ENCODE data around the gene THBS1.

The THBS1 gene

DNA sequence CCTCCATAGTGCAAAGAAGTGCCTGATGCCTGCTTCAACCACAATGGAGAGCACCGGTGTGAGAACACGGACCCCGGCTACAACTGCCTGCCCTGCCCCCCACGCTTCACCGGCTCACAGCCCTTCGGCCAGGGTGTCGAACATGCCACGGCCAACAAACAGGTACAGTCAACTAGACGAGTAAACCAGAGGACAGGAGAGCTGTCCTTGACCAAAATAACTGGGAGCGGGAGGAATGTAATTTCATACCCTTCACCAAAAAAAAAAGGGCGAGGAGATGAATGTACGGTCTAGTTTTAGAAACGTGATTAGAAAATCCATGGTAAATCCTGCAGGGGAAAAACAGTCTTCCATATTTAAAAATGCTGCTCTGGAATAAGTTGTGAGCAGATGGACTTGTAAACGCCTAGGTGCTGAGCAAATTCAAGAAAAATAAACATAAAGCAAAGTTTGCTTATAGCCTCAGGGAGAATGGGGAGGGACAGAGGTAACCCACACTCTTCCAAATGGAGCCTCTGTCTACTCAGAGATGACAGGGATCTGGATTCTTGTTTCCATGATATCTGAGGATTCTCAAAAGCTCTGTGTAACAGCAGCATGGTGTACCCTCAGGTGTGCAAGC, 8.4 kb downstream of the THBS1 start:
- no peak for DNase-seq (ENCODE audit: low read depth in 2 of 2)

DNA sequence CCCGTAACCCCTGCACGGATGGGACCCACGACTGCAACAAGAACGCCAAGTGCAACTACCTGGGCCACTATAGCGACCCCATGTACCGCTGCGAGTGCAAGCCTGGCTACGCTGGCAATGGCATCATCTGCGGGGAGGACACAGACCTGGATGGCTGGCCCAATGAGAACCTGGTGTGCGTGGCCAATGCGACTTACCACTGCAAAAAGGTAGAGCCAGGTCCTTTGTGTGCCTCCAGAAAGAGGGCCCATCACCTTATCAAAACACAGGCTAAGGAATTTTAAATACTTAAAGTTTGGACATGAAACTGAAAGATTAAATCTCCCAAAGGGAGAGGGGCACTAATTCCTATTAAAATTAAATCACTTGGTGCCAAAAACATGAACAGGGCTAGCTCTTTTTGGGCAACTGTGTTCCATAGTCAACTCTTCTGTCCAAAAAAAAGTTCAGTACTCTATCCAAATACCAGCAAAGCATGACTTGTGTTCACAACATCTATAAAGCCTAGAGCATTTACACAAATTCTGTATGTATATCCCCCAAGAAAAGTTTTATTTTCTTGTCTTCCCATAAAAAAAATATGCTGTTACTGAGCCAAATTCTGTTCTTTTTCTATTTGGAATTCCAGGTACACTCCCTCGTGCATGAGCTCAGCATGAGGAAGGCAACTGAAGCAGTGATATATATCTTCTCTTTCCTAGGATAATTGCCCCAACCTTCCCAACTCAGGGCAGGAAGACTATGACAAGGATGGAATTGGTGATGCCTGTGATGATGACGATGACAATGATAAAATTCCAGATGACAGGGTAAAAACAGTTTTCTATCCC, 9.2 kb downstream of the THBS1 start:
- no peak for DNase-seq (ENCODE audit: low read depth in 2 of 2)

DNA sequence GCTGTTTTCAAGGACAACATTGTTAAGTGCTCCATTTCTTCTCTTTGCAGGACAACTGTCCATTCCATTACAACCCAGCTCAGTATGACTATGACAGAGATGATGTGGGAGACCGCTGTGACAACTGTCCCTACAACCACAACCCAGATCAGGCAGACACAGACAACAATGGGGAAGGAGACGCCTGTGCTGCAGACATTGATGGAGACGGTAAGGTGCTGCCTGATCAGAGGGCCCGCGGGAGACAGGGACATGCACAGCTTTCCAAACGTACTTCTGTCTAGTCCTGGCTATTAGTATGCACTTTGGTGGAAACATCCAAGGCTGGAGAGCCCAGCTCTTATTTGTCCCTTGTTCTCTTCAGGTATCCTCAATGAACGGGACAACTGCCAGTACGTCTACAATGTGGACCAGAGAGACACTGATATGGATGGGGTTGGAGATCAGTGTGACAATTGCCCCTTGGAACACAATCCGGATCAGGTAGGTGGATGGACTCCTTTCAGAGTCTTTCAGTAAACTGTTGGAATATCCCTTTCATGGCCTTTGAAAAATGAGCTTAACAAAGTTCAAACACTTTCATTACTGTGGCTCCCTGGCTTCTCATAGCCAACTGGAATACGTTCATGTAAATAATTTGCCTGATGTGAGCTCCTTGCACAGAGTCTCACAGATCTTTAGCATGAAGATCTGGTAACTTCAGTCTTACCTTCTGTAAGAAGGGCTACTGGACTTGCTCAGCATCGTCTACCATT, 10.4 kb downstream of the THBS1 start:
- DNase-seq (ENCODE audit: low read depth in 2 of 2) = no peak

DNA sequence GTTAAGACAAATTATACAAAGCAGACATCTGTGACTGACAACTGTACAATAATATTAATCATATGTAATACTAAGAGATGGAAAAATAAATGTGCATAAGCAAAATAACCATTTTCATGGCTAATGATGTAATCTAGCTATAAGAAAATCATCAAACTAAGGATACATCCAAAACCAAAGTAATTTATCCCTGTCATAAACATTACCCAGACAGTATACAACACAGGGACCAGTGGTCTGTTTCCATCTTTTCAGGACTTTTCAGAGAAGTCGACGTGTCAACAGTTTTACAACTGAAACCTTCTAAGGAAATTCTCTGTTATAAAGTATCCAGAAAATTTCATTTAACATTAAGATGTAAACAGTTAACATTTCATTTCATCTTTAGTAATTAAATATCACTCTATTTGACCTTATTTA, 11.0 kb downstream of the THBS1 start:
- no peak for DNase-seq (ENCODE audit: low read depth in 2 of 2)

DNA sequence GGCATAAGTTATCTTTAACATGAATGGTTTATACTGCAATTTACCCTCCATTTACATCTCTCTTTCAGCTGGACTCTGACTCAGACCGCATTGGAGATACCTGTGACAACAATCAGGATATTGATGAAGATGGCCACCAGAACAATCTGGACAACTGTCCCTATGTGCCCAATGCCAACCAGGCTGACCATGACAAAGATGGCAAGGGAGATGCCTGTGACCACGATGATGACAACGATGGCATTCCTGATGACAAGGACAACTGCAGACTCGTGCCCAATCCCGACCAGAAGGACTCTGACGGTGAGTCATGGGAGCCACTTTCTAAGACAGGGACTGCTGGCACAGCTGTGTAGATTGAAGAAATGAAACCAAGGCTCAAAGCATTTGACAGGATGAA, 11.6 kb downstream of the THBS1 start:
- no peak for DNase-seq (ENCODE audit: low read depth in 2 of 2)

DNA sequence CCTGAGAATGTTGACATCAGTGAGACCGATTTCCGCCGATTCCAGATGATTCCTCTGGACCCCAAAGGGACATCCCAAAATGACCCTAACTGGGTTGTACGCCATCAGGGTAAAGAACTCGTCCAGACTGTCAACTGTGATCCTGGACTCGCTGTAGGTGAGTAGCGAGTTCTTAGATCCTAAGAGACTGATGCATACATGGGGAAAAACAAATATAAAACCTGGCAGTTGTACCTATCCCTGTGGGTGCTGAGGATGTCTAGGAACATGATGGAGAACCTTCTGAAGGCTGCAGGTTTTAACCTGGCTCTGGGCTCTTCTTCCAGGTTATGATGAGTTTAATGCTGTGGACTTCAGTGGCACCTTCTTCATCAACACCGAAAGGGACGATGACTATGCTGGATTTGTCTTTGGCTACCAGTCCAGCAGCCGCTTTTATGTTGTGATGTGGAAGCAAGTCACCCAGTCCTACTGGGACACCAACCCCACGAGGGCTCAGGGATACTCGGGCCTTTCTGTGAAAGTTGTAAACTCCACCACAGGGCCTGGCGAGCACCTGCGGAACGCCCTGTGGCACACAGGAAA, 12.3 kb downstream of the THBS1 start:
- DNase-seq (ENCODE audit: low read depth in 2 of 2) = no peak

DNA sequence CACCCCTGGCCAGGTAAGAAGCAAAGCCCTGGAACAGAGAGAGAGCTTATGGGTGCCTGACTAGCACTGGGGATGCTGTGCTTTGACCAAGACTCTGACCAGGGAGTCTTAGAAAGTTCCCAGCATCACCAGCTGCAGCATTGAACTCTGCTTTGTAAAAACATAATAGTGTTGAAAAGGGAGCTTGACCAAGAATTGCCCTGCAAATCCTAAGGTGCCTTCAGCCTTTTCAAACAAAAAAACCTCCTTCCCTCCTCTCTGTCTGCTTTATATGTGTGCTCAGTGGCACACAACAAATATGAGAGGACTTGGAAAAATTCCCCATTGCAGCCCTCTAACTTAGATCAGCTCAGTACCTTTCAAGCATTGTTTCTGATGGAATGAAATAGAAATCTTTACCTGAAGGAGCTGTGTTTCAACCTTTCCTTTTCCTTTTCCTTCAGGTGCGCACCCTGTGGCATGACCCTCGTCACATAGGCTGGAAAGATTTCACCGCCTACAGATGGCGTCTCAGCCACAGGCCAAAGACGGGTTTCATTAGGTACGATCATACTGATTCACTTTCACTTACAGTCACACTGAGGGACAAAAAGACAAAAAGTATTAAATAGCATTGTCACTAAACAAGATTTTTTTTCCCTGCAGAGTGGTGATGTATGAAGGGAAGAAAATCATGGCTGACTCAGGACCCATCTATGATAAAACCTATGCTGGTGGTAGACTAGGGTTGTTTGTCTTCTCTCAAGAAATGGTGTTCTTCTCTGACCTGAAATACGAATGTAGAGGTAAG, 13.0 kb downstream of the THBS1 start:
- DNase-seq (ENCODE audit: low read depth in 2 of 2) = no peak

DNA sequence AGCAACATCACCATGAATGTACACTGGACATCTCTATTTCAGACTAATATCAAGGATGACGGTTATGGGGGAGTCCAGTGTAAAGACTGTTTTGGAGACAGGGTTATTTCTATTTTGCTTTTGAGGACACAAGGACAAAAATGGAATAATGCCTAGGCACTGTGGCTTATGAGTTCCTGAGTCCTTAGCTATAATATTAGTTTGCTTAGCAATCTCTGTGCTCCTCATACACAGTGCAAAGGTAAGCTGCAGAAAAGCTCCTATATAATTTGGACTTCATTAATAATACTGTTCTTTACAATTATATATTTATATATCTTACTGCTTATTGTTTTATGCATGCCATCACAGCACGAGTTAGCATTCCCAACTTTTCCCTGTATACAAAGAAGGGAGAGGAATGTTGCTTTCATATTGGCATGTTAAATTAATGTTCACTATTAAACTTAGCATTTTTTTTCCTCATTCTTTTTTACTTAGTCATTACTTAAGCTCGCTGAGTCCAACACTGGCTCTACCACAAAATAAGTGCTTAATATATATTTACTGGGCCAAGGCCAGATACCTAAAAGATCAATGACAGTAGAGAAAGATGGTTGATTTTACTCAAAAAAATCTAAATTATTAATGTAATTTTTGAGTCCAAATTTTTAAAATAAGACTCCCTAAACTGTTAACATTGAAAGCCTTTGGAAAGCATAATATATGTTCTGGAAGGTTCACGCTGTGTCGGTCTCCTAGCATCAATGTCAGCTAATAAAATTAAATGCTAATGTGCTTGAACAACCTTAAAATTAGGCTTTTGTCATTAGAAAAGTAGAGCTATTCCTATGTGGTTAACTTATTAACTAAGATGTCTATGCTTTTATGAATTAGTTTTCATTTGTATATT, 13.8 kb downstream of the THBS1 start:
- DNase-seq (ENCODE audit: low read depth in 2 of 2) = no peak

DNA sequence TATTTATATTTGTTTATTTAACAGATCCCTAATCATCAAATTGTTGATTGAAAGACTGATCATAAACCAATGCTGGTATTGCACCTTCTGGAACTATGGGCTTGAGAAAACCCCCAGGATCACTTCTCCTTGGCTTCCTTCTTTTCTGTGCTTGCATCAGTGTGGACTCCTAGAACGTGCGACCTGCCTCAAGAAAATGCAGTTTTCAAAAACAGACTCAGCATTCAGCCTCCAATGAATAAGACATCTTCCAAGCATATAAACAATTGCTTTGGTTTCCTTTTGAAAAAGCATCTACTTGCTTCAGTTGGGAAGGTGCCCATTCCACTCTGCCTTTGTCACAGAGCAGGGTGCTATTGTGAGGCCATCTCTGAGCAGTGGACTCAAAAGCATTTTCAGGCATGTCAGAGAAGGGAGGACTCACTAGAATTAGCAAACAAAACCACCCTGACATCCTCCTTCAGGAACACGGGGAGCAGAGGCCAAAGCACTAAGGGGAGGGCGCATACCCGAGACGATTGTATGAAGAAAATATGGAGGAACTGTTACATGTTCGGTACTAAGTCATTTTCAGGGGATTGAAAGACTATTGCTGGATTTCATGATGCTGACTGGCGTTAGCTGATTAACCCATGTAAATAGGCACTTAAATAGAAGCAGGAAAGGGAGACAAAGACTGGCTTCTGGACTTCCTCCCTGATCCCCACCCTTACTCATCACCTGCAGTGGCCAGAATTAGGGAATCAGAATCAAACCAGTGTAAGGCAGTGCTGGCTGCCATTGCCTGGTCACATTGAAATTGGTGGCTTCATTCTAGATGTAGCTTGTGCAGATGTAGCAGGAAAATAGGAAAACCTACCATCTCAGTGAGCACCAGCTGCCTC, 14.7 kb downstream of the THBS1 start:
- no peak for DNase-seq (ENCODE audit: low read depth in 2 of 2)

DNA sequence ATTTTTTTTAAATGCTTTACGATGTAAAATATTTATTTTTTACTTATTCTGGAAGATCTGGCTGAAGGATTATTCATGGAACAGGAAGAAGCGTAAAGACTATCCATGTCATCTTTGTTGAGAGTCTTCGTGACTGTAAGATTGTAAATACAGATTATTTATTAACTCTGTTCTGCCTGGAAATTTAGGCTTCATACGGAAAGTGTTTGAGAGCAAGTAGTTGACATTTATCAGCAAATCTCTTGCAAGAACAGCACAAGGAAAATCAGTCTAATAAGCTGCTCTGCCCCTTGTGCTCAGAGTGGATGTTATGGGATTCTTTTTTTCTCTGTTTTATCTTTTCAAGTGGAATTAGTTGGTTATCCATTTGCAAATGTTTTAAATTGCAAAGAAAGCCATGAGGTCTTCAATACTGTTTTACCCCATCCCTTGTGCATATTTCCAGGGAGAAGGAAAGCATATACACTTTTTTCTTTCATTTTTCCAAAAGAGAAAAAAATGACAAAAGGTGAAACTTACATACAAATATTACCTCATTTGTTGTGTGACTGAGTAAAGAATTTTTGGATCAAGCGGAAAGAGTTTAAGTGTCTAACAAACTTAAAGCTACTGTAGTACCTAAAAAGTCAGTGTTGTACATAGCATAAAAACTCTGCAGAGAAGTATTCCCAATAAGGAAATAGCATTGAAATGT, 15.6 kb downstream of the THBS1 start:
- no peak for DNase-seq (ENCODE audit: low read depth in 2 of 2)

DNA sequence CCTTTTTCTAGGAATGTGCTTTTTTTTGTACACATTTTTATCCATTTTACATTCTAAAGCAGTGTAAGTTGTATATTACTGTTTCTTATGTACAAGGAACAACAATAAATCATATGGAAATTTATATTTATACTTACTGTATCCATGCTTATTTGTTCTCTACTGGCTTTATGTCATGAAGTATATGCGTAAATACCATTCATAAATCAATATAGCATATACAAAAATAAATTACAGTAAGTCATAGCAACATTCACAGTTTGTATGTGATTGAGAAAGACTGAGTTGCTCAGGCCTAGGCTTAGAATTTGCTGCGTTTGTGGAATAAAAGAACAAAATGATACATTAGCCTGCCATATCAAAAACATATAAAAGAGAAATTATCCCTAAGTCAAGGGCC, 16.5 kb downstream of the THBS1 start:
- no peak for DNase-seq (ENCODE audit: low read depth in 2 of 2)

DNA sequence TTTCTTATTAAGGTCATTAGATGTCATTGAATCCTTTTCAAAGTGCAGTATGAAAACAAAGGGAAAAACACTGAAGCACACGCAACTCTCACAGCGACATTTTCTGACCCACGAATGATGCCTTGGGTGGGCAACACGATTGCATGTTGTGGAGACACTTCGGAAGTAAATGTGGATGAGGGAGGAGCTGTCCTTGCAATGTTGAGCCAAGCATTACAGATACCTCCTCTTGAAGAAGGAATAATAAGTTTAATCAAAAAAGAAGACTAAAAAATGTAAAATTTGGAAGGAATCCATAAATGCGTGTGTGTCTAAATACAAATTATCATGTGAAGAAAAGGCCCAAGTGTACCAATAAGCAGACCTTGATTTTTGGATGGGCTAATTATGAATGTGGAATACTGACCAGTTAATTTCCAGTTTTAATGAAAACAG, 16.9 kb downstream of the THBS1 start:
- DNase-seq (ENCODE audit: low read depth in 2 of 2) = no peak

DNA sequence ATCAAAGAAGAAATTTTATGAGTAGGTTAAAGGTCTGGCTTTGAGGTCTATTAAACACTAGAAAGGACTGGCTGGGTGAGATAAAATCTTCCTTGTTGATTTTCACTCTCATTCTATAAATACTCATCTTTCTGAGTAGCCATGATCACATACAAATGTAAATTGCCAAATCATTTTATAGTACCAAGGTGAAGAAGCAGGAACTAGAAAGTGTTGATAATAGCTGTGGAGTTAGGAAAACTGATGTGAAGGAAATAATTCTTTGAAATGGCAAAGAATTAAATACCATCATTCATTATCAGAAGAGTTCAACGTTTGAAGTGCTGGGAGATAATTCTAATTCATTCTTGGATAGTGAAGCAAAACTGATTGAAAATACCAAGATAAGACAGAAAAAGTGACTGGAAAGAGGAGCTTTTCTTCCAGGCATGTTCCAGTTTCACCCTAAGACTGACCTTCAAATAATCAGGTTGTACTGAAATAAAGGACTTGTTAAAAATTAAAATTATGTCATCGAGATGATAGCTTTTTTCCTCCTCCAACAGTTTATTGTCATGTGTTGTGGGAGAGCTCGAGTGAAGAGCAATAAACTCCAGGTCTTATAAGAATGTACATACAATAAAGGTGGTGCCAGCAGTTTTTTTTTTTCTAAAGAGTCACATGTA, 17.4 kb downstream of the THBS1 start:
- no peak for DNase-seq (ENCODE audit: low read depth in 2 of 2)

DNA sequence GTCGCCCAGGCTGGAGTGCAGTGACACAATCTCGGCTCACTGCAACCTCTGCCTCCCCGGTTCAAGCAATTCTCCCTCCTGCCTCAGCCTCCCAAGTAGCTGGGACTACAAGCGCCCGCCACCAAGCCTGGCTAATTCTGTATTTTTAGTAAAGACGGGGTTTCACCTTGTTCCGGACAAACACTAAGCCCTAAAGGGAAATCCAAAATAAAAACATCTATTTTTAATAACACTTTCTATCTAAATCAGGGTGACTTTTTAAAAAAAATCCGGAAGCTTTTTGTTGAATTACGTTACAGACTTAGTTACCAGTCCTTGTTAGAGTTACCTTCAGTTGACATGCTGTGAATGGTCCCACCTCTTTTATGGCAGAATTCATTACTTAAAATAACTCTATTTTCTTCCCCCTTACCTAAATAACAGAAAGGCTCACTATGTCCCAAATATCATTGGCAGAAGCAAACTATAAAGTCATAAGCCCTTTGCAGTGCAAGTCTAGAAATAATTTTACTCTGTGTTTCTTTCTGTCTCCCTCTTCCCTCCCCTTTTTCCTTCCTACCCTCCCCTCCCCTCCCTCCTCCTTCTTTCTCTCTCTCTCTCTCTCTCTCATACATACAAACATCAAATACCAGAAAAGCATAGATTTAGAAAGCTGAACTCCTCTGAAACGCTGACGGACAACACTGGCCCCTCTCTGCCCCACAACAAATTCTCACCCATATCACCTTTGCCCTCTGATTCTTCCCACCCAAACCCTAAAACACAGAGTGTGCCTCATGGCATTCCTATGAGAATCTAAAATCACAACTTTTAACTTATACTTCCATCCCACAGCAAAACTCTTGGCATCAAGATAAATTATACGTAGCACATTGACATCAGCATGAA, 18.3 kb downstream of the THBS1 start:
- no peak for DNase-seq (ENCODE audit: low read depth in 2 of 2)

DNA sequence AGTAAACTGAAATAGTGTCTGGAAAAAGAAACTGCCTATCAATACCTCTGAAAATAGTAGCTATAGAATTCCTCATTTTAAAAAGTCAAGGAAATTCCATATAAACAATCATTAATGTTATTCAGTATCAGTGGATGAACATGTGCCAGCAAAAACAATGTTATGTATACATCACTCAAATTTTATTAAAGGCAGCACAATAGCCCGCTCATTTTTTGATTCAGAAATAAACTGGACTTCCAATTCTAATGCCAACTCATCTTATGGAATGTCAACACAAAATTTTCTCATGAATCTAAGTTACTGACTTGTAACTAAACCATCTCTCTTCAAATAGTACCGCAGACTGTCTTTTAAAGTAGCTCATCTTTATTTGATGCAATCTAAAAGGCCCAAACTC, 19.0 kb downstream of the THBS1 start:
- no peak for DNase-seq (ENCODE audit: low read depth in 2 of 2)

DNA sequence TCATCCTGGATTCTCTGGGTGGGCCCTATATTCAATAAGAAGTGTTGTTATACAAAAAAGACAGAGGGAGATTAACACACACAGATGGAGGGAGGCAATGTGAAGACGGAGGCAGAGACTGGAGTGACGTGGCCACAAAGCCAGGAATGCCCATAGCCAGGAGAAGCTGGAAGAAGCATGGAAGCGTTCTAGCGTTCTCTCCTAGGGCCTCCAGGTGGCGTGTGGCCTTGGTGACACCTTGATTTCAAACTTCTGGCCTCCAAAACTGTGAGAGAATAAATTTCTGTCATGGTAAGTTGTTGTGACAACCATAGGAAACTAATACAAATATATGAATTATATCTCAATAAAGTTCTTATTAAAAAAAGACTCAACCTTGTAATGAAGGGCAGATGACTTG, 21.3 kb downstream of the THBS1 start:
- no peak for DNase-seq (ENCODE audit: low read depth in 2 of 2)

DNA sequence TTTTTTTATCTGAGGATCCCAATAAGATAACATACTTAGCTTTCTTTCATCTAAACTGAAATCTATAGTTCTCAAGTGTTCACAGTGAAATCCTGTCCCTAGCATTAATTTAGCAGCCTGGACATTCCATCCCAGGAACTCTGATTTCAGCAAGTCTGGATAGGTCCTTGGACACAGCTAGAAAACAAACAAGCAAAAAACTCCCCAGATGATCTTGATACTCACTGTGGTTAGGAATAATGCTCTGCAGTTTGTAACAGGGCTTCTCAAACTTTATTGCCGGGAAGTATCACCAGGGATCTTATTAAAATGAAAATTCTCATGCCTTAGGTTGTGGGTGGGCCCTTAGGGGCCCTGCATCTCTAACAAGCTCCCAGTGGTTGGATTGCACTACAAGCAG, 24.3 kb downstream of the THBS1 start:
- DNase-seq (ENCODE audit: low read depth in 2 of 2) = no peak

Measured in stimulated activated CD4-positive, alpha-beta T cell treated with anti-CD3 and anti-CD28 coated beads, Interleukin-1b, Interleukin-23, amount 100 ng/mL, for 1 hour (primary cell).